ENCODE measurements around the gene HDAC3. TPM values are rescaled to one million over a fixed set of nuclear protein-coding genes. Genes with fewer than 3 reads are reported as not detected.

HDAC3 gene
- polyA plus RNA-seq, 1 of the 3 experiments (the other 2 are of a cell fraction): 104 TPM

GRCh38 chr5:141650851-141651727, 14.4 kb upstream of the HDAC3 start, which contains the start of gene FCHSD1 (continued):
- TF ChIP-seq MAX (IDR thresholded peaks at IDR 0.05; ENCODE audit: low read depth): no peak
- TF ChIP-seq EP300 (IDR thresholded peaks at IDR 0.05; ENCODE audit: borderline replicate concordance in 1 of 2, low read depth in 1 of 2, low read length in 1 of 2): no peak

- Histone ChIP-seq H3K79me2 (ENCODE audit: insufficient read depth) (peaks cover 14% of the 10 kb centered on the region), H3K9ac (no peak overlapping the region), H2AFZ (ENCODE audit: low read depth) (no peak overlapping the region), H3K4me1 (ENCODE audit: control insufficient read depth in 1 of 2, insufficient read depth in 2 of 2, low read depth in 1 of 2, low read length in 1 of 2) (peaks cover 0 to 15% of the 10 kb centered on the region in 2 experiments; a peak in 1 of 4 replicates), H3K36me3 (replicated peaks in 1 of 2; ENCODE audit: control insufficient read depth in 1 of 2, insufficient read depth in 2 of 2, low read length in 1 of 2) (peaks cover 8 to 37% of the 10 kb centered on the region in 2 experiments), H3K4me2 (peak overlapping the region; percentile 93), H3K9me2 (no peaks in the 10 kb centered on the region), H3K4me3 (ENCODE audit: low read depth in 2 of 2, low read length in 1 of 2) (peak overlapping the region in 1 of 2 experiments; percentile 83; a peak in 2 of 4 replicates), H3K27me3 (ENCODE audit: insufficient read depth) (no peaks in the 10 kb centered on the region), H3K27ac (ENCODE audit: low read depth in 2 of 2, low read length in 1 of 2) (no peak overlapping the region), H3K9me3 (no peaks in the 10 kb centered on the region), H3F3A (replicated peaks; ENCODE audit: insufficient read depth) (peaks cover 6% of the 10 kb centered on the region), H4K20me1 (ENCODE audit: insufficient read depth) (no peaks in the 10 kb centered on the region)
- TF ChIP-seq, protein P1, sequence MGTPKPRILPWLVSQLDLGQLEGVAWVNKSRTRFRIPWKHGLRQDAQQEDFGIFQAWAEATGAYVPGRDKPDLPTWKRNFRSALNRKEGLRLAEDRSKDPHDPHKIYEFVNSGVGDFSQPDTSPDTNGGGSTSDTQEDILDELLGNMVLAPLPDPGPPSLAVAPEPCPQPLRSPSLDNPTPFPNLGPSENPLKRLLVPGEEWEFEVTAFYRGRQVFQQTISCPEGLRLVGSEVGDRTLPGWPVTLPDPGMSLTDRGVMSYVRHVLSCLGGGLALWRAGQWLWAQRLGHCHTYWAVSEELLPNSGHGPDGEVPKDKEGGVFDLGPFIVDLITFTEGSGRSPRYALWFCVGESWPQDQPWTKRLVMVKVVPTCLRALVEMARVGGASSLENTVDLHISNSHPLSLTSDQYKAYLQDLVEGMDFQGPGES (IDR thresholded peaks at IDR 0.05; ENCODE audit: low read depth, low read length): no peak
- TF ChIP-seq FOXM1 (IDR thresholded peaks at IDR 0.05; ENCODE audit: low read depth): no peak
- TF ChIP-seq USF1 (IDR thresholded peaks at IDR 0.05; ENCODE audit: borderline replicate concordance, low read depth): no peak
- no peak for TF ChIP-seq GATA2 (CRISPR knock-in tag; IDR thresholded peaks at IDR 0.05)
- TF ChIP-seq, protein P2, sequence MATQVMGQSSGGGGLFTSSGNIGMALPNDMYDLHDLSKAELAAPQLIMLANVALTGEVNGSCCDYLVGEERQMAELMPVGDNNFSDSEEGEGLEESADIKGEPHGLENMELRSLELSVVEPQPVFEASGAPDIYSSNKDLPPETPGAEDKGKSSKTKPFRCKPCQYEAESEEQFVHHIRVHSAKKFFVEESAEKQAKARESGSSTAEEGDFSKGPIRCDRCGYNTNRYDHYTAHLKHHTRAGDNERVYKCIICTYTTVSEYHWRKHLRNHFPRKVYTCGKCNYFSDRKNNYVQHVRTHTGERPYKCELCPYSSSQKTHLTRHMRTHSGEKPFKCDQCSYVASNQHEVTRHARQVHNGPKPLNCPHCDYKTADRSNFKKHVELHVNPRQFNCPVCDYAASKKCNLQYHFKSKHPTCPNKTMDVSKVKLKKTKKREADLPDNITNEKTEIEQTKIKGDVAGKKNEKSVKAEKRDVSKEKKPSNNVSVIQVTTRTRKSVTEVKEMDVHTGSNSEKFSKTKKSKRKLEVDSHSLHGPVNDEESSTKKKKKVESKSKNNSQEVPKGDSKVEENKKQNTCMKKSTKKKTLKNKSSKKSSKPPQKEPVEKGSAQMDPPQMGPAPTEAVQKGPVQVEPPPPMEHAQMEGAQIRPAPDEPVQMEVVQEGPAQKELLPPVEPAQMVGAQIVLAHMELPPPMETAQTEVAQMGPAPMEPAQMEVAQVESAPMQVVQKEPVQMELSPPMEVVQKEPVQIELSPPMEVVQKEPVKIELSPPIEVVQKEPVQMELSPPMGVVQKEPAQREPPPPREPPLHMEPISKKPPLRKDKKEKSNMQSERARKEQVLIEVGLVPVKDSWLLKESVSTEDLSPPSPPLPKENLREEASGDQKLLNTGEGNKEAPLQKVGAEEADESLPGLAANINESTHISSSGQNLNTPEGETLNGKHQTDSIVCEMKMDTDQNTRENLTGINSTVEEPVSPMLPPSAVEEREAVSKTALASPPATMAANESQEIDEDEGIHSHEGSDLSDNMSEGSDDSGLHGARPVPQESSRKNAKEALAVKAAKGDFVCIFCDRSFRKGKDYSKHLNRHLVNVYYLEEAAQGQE (IDR thresholded peaks at IDR 0.05; ENCODE audit: low read depth, low read length): no peak
- TF ChIP-seq ELF1 (IDR thresholded peaks at IDR 0.05): no peak
- no peak for TF ChIP-seq EP300 (IDR thresholded peaks at IDR 0.05; ENCODE audit: borderline replicate concordance in 1 of 2, low read depth in 1 of 2, low read length in 1 of 2)
- ChIA-PET CTCF (interaction anchor here (1.6 to 2.7 kb wide), 3 partner anchors 15 to 83 kb away, joined by 5 to 13 read pairs (median 9); no protein-coding TSS in a partner anchor), POLR2A (interaction anchor here (3.7 kb wide), 1 partner anchor 13 kb away, joined by 18 read pairs; the partner anchor contains the start of genes HDAC3 and RELL2)
- no peak for DNase-seq
These were observed 13.3 kb upstream of the HDAC3 start for GRCh38 chr5:141649972-141650371.
